ACC112 (cell line): Measurements from ENCODE around the gene LAMB3.

Experiments used
- H2AFZ ChIP-seq: fragments of 200-600 bp; sonication (generic); one replicate; pipeline ENCODE4 v1.6.0; 2017; ENCODE audit warnings: antibody characterized with exemption, low read length; ENCODE audit not compliant: unreplicated experiment
- H3K27ac ChIP-seq: fragments of 200-600 bp; sonication (generic); 2 replicates; pipeline ENCODE4 v1.5.1; 2014; ENCODE audit warnings: low read depth, mild to moderate bottlenecking, antibody characterized with exemption, low read length, moderate library complexity
- H3K27me3 ChIP-seq: fragments of 200-600 bp; sonication (generic); 2 replicates; pipeline ENCODE4 v1.6.1; 2014; ENCODE audit warnings: mild to moderate bottlenecking, antibody characterized with exemption, low read length, moderate library complexity, mixed read lengths; ENCODE audit not compliant: insufficient read depth
- H3K36me3 ChIP-seq: fragments of 200-600 bp; sonication (generic); 2 replicates; pipeline ENCODE4 v1.6.1; 2016; ENCODE audit warnings: mild to moderate bottlenecking, antibody characterized with exemption, low read length, moderate library complexity, mixed read lengths; ENCODE audit not compliant: insufficient read depth
- H3K4me1 ChIP-seq: fragments of 200-600 bp; sonication (generic); one replicate; pipeline ENCODE4 v1.6.1; 2016; ENCODE audit warnings: low read length, mixed read lengths; ENCODE audit not compliant: insufficient read depth, unreplicated experiment, control insufficient read depth
- H3K4me3 ChIP-seq: fragments of 200-600 bp; sonication (generic); 2 replicates; pipeline ENCODE4 v1.5.1; 2014; ENCODE audit warnings: mild to moderate bottlenecking, low read depth, low read length
- H3K79me2 ChIP-seq: fragments of 200-600 bp; sonication (generic); one replicate; pipeline ENCODE4 v1.6.0; 2016; ENCODE audit warnings: low read length; ENCODE audit not compliant: control insufficient read depth, unreplicated experiment, insufficient read depth

Gene LAMB3

GRCh38 chr1:209577346-209577745 lies 74.9 kb downstream of the LAMB3 start:
- Histone ChIP-seq H2AFZ (no peak overlapping the region), H3K4me3 (no peak overlapping the region), H3K36me3 (no peaks in the 10 kb centered on the region), H3K4me1 (peaks cover 8% of the 10 kb centered on the region), H3K27ac (peak overlapping the region; percentile 43; the same call in 1 of the 2 replicates), H3K79me2 (no peaks in the 10 kb centered on the region), H3K27me3 (peaks cover 36% of the 10 kb centered on the region)

GRCh38 chr1:209576392-209577197 lies 75.6 kb downstream of the LAMB3 start:
- H3K4me3 ChIP-seq, result no peak overlapping the region
- H2AFZ ChIP-seq, result no peak overlapping the region
- peak overlapping the region; percentile 43; the same call in 1 of the 2 replicates for H3K27ac ChIP-seq
- no peaks in the 10 kb centered on the region for H3K36me3 ChIP-seq
- H3K4me1 ChIP-seq, result peaks cover 8% of the 10 kb centered on the region
- H3K27me3 ChIP-seq, result peaks cover 40% of the 10 kb centered on the region
- no peaks in the 10 kb centered on the region for H3K79me2 ChIP-seq

DNA sequence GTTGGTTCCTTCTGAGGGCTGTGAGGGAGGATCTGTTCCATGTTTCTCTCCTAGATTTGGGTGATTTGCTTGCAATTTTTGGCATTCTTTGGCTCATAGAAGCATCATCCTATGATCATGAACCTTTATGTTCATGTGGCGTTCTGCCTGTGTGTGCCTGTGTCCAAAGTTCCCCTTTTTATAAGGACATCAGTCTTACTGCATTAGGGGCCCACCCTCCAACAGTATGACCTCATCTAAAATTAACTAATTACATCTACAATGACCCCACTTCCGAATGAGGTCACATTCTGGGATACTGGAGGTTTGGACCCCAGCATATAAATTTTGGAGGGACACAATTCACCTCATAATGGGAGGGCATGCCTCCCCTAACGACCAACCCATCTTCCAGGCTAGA lies 81.5 kb downstream of the LAMB3 start:
- Histone ChIP-seq H2AFZ (no peak overlapping the region), H3K79me2 (no peaks in the 10 kb centered on the region), H3K36me3 (no peaks in the 10 kb centered on the region), H3K27me3 (peaks cover 49% of the 10 kb centered on the region), H3K27ac (no peak overlapping the region), H3K4me3 (no peak overlapping the region), H3K4me1 (peaks cover 5% of the 10 kb centered on the region)

DNA sequence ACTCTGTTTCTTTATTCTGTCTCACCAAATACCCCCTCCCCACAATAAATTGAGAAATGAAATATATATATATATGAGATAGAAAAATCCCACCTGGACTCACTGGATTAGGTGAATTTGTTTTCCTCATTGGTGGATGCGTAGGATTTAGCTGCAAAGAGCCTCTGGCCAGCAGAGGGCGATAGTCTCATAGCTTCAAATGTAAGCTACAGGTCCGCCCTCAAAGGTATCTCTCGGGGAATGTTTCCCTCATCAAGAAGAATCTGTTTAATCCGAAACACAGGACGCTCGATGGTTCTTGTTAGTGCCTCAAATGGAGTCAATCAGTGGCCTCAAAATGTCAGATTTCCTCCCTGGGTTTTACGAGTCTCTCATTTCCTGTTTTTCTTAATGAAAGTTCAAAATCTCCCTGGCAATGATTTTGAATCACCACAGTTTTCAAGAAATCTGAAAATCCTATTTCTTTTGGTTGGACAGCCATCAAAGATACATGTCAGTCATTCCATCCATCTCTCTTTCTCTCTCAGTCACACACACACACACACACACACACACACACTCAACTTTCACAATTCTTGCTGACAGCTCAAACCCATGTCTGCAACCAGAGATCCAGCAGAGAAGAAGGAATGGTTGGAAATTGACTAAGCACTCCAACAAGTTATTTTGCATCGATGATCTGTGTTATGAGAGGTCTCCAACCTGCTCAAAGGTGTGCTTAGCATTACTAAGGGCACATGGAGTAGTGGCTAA lies 82.6 kb downstream of the LAMB3 start:
- H2AFZ ChIP-seq, result peak overlapping the region; percentile 60
- H3K79me2 ChIP-seq, result no peaks in the 10 kb centered on the region
- H3K36me3 ChIP-seq, result no peaks in the 10 kb centered on the region
- H3K4me1 ChIP-seq, result peaks cover 5% of the 10 kb centered on the region
- no peak overlapping the region for H3K27ac ChIP-seq
- peaks cover 41% of the 10 kb centered on the region for H3K27me3 ChIP-seq
- peak overlapping the region; percentile 28; the same call in 1 of the 2 replicates for H3K4me3 ChIP-seq

GRCh38 chr1:209567698-209568175 lies 84.5 kb downstream of the LAMB3 start:
- Histone ChIP-seq H3K27me3 (peaks cover 26% of the 10 kb centered on the region), H3K27ac (no peak overlapping the region), H3K4me3 (no peak overlapping the region), H3K79me2 (no peaks in the 10 kb centered on the region), H2AFZ (no peak overlapping the region), H3K4me1 (peaks cover 5% of the 10 kb centered on the region), H3K36me3 (no peaks in the 10 kb centered on the region)

DNA sequence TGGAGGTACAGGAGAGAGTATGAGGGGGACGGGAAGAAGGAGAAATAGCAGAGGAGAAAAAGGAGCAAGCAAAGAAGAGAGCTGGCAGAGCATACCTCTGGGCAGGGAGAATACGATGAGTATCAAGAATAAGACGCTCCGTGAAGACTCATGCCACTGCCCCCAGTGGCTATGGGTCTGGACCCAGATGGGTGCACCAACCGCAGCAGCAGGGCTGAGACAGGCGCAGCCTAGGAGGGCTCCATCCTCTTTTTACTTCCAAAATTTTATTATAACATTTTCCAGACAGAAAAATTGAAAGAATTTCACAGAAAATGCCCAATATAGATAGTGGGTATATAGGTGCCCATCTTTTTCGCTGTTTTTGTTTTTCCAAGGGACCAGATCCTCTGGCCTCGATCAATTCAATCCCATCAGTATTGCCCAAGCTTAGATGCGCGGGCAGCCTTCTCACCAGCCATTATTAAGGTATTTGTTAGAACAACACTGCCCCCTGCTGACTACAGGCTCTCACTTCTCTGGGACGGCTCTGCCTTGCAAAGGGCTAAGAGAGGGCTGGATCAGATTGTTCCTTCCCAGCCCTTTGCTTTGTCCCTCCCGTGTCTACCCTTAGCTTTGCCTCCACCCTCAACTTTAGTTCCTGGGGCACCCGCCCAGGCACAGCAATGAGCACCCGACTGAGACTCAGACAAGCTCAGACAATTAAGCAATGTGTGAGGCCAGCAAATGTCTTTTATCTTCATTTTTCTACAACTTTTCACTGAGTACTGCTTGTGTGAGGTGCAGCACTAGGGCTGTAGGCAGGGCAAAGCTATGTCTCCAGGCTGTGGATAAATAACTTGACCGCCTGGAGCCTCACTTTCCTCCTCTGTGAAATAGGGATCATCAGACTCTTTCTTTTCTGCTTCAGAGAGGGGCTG lies 86.2 kb downstream of the LAMB3 start:
- Histone ChIP-seq H3K27me3 (peaks cover 10% of the 10 kb centered on the region), H3K36me3 (no peaks in the 10 kb centered on the region), H3K4me1 (peaks cover 5% of the 10 kb centered on the region), H3K27ac (no peak overlapping the region), H3K4me3 (no peak overlapping the region), H3K79me2 (no peaks in the 10 kb centered on the region), H2AFZ (peak overlapping the region; percentile 23)
